Choroid plexus epithelial cell (primary cell): ENCODE measurements around the gene CMIP.
A peak's percentile ranks its signal among the peaks of the same experiment; 100 is the strongest.

Source experiments
- DNase-seq: peaks from one replicate; pipeline ENCODE4 v3.0.0-alpha.2; 2010; ENCODE audit warnings: low read depth
- H3K4me3 ChIP-seq: 2 replicates; pipeline ENCODE4 v1.5.1; 2011; ENCODE audit warnings: low read depth, mild to moderate bottlenecking, control low read depth, low read length, moderate library complexity
- TF ChIP-seq, protein P1 (sequence below): conservative IDR thresholded peaks from 2 replicates; pipeline ENCODE4 v1.5.1; 2011; ENCODE audit warnings: low read depth, mild to moderate bottlenecking, control low read depth, inconsistent platforms, low read length, moderate library complexity

CMIP gene

DNA sequence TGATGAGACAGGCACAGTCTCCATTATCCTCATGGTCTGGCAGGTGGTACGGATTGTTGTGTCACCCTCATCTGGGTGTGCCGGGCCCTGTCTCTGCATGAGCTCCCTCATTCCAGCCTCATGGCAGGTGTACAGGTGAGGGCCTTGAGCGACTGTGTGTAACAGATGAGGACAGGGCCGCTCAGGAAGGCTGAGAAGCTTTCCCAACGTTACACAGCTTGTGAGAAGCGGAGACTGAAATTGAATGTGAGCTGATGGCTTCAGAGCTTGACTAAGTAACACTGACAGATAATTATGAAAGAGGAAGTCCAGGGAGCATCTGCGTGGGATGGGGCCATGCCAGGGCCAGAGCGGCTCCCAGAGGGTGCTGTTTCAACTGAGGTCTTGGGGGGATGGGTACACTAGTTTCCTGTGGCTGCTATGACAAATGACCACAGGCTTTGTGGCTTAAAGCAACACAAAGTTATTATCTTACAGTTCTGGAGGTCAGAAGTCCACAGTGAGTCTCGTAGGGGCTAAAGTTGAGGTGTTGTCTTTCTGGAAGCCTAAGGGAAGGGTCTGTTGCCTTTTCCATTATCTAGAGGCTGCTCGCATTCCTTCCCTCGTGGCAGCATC lies 36.7 kb downstream of the CMIP start:
- TF ChIP-seq, protein P1, sequence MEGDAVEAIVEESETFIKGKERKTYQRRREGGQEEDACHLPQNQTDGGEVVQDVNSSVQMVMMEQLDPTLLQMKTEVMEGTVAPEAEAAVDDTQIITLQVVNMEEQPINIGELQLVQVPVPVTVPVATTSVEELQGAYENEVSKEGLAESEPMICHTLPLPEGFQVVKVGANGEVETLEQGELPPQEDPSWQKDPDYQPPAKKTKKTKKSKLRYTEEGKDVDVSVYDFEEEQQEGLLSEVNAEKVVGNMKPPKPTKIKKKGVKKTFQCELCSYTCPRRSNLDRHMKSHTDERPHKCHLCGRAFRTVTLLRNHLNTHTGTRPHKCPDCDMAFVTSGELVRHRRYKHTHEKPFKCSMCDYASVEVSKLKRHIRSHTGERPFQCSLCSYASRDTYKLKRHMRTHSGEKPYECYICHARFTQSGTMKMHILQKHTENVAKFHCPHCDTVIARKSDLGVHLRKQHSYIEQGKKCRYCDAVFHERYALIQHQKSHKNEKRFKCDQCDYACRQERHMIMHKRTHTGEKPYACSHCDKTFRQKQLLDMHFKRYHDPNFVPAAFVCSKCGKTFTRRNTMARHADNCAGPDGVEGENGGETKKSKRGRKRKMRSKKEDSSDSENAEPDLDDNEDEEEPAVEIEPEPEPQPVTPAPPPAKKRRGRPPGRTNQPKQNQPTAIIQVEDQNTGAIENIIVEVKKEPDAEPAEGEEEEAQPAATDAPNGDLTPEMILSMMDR = no peak
- DNase-seq = peak; percentile 42

DNA sequence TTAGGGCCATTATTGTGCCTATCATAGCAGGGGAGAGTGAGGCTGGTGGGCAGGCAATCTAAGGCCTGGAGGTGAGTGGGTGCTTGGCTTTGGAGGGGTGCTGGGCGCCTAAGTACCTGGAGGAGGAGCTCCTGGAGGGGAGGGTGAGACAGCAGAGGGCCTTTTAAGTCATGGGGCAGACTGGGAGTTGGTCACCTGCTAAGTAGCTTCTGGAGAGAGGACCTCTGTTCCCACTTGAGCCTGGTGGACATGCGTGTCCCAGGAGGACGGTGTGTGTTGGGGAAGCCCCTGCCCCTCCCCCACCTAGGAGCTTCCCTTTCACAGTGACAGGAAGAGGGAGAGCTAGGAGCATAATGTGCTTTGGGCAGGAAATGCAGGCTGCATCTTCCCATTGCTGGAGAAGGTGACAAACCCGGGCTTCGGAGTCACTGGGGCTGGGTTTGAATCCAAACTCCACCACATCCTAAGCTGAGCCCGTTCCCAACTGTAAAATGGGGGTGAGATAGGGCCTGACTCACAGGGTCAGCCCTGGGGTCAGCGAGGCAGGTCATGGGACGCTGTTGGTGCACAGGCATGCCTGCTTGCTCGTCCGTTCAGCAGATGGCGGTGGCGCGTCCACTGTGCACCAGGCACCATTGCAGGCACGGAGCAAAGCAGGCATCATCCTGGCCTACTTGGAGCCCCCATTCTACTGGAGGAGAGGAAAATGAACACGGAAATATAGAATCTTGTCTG lies 37.9 kb downstream of the CMIP start:
- no peak overlapping the region for H3K4me3 ChIP-seq
- TF ChIP-seq, protein P1 = no peak
- no peak for DNase-seq

More for the DNA sequence above, 36.7 kb downstream of the CMIP start:
- H3K4me3 ChIP-seq = no peak overlapping the region

GRCh38 chr16:81483064-81483969 lies 38.7 kb downstream of the CMIP start:
- H3K4me3 ChIP-seq = no peak overlapping the region
- DNase-seq = peak; percentile 53
- TF ChIP-seq, protein P1 = no peak

GRCh38 chr16:81483970-81484595 lies 39.5 kb downstream of the CMIP start:
- H3K4me3 ChIP-seq = no peak overlapping the region
- DNase-seq = no peak
- TF ChIP-seq, protein P1 = no peak

- DNase-seq = no peak
- TF ChIP-seq, protein P1 = no peak
Observed at GRCh38 chr16:81484908-81485624, 40.5 kb downstream of the CMIP start.

More at GRCh38 chr16:81484908-81485624, 40.5 kb downstream of the CMIP start:
- H3K4me3 ChIP-seq = no peak overlapping the region
